GM13977 (cell line): ENCODE measurements around the gene SEC14L1.
"Not testable (repeated sequence)": the region's sequence is repeated elsewhere in the genome, so short reads cannot be mapped to it uniquely, and the experiment has no call there.

ENCODE experiments used
- DNase-seq: peaks from one replicate; pipeline ENCODE4 v3.0.0; 2012; ENCODE audit warnings: low spot score
- in situ Hi-C: fragments of 300-500 bp; cut with MboI; formaldehyde crosslinking; loops from one replicate; pipeline ENCODE4 v1.12.0; 2022; ENCODE audit warnings: low sequenced_read_pairs, low pct_unique_long_range_greater_than_20kb, mixed read lengths, inconsistent platforms; ENCODE audit not compliant: unreplicated experiment
- TF ChIP-seq, protein P1 (sequence below): IDR thresholded peaks from 2 replicates; pipeline ENCODE4 v1.5.1; 2012; ENCODE audit warnings: mild to moderate bottlenecking, control low read depth; ENCODE audit not compliant: insufficient read depth; ENCODE audit errors: extremely low read depth, missing control alignments

The SEC14L1 gene

GRCh38 chr17:77153472-77153871, 12.7 kb downstream of the SEC14L1 start:
- TF ChIP-seq, protein P1, sequence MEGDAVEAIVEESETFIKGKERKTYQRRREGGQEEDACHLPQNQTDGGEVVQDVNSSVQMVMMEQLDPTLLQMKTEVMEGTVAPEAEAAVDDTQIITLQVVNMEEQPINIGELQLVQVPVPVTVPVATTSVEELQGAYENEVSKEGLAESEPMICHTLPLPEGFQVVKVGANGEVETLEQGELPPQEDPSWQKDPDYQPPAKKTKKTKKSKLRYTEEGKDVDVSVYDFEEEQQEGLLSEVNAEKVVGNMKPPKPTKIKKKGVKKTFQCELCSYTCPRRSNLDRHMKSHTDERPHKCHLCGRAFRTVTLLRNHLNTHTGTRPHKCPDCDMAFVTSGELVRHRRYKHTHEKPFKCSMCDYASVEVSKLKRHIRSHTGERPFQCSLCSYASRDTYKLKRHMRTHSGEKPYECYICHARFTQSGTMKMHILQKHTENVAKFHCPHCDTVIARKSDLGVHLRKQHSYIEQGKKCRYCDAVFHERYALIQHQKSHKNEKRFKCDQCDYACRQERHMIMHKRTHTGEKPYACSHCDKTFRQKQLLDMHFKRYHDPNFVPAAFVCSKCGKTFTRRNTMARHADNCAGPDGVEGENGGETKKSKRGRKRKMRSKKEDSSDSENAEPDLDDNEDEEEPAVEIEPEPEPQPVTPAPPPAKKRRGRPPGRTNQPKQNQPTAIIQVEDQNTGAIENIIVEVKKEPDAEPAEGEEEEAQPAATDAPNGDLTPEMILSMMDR, result no peak
- DNase-seq, result no peak
- in situ Hi-C loops, result no loop called here

GRCh38 chr17:77153999-77154586, 13.3 kb downstream of the SEC14L1 start:
- in situ Hi-C loops, result no loop called here
- TF ChIP-seq, protein P1, result no peak
- no peak for DNase-seq

- no peak for DNase-seq
- TF ChIP-seq, protein P1, result no peak
Observed at GRCh38 chr17:77155125-77155524, 14.4 kb downstream of the SEC14L1 start.

DNA sequence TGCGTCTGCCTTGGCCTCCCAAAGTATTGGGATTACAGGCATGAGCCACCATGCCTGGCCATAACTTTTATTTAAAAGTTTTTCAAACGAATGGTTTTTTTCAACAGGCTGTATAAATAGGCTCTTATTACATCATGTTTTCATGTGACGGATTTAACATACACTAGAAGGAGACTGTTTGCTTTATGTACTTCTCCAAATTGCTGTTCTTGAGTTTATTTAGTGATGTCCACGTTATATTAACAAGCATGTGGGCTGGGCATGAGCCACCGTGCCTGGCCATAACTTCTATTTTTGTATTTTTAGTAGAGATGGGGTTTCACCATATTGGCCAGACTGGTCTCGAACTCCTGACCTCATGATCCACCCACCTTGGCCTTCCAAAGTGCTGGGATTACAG, 17.0 kb downstream of the SEC14L1 start:
- in situ Hi-C loops, result not testable (repeated sequence)

More at GRCh38 chr17:77155125-77155524, 14.4 kb downstream of the SEC14L1 start:
- in situ Hi-C loops, result no loop called here

DNA sequence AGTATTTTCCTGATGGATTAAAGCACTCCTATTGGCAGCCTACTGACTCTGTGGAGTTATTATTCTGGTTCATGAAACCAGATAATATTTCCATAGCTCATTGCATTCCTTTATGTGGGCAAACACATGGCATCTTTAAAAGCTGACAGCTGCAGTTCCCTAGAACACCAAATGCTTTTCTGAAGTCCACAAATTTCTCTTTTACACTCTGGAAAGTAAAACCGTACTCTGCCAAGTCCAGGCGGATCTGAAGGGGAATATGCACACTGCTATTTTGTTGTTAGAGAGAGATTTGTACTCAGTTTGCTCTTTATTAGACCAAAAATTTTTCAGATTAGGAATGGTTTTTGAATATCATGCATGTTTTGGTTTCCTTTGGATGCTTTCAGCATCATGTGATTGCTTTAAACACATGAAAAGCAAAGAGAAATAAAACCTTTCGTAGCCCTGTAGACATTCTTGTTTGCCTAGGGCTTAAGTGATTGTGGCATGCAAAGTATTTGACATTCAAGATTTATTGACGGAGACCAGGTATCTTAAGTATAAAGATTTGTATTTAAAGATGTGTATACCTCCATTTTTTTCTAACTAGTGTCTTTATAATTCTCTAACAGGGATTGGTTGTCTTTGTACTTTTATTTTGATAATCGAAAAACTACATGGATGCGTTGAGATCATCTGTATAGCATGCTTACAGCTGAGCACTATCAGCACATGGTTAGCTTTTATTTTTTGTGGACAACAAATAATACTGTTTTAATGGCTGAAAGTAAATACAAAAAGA, 19.5 kb downstream of the SEC14L1 start:
- TF ChIP-seq, protein P1, result no peak
- no peak for DNase-seq
- in situ Hi-C loops, result no loop called here

More for the DNA sequence above, 17.0 kb downstream of the SEC14L1 start:
- DNase-seq, result not testable (repeated sequence)

DNA sequence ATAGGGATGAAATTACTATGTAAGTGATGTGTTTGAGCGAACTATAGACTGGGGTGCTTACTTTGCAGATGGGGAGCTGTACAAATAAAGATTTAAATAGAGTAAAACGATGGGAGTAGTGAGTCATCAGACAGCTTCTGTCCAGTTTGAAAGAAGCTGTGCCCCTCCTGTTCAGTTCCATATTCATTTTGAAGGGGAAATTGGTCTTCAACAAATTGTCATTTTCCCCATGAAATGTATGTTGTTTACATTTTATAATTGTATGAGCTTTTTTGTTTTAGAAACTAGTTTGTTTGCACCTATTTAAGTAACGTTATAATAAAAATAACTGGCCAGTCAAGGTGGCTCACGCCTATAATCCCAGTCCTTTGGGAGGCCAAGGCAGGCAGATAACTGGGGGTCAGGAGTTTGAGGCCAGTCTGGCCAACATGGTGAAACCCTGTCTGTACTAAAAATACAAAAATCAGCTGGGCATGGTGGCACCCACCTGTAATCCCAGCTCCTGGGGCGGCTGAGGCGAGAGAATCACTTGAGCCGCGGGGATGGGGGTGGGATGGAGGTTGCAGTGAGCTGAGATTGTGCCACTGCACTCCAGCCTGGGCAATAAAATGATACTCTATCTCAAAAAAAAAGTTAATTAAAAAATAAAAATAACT, 20.2 kb downstream of the SEC14L1 start:
- in situ Hi-C loops, result no loop called here
- TF ChIP-seq, protein P1, result no peak
- no peak for DNase-seq

- in situ Hi-C loops, result no loop called here
- DNase-seq, result no peak
- TF ChIP-seq, protein P1, result no peak
Observed at GRCh38 chr17:77161953-77162352, 21.2 kb downstream of the SEC14L1 start.
